Neural progenitor cell (in vitro differentiated cells): ENCODE data around the gene SLAIN1. TPM values are rescaled to one million over a fixed set of nuclear protein-coding genes. Genes with fewer than 3 reads are reported as not detected.

ENCODE experiments used
- DNase-seq: peaks from one replicate; pipeline ENCODE4 v3.0.0-alpha.2; 2016; ENCODE audit warnings: low spot score
- H2AFZ ChIP-seq: fragments of 200-600 bp; sonication (generic); replicated peaks from 2 replicates; pipeline ENCODE4 v1.6.1; 2016; ENCODE audit warnings: antibody characterized with exemption
- H3F3A ChIP-seq: fragments of 200-600 bp; sonication (generic); 2 replicates; pipeline ENCODE4 v1.6.1; 2016; ENCODE audit warnings: antibody characterized with exemption, low read depth
- H3K27ac ChIP-seq: fragments of 200-600 bp; sonication (generic); 2 replicates; pipeline ENCODE4 v1.5.1; 2016; ENCODE audit warnings: mild to moderate bottlenecking
- H3K27me3 ChIP-seq: fragments of 200-600 bp; sonication (generic); 2 replicates; pipeline ENCODE4 v1.6.1; 2016; ENCODE audit warnings: mild to moderate bottlenecking, moderate library complexity
- H3K36me3 ChIP-seq: fragments of 200-600 bp; sonication (generic); 2 replicates; pipeline ENCODE4 v1.5.1; 2016
- H3K4me1 ChIP-seq: fragments of 200-600 bp; sonication (generic); 2 replicates; pipeline ENCODE4 v1.6.1; 2016; ENCODE audit warnings: mixed run types
- H3K4me2 ChIP-seq: fragments of 200-600 bp; sonication (generic); 2 replicates; pipeline ENCODE4 v1.6.1; 2016
- H3K4me3 ChIP-seq: fragments of 200-600 bp; sonication (generic); 2 replicates; pipeline ENCODE4 v1.5.1; 2016
- H3K79me2 ChIP-seq: fragments of 200-600 bp; sonication (generic); 2 replicates; pipeline ENCODE4 v1.6.1; 2016; ENCODE audit warnings: low read depth
- H3K9ac ChIP-seq: fragments of 200-600 bp; sonication (generic); 2 replicates; pipeline ENCODE4 v1.6.1; 2016
- H3K9me3 ChIP-seq: fragments of 200-600 bp; sonication (generic); 2 replicates; pipeline ENCODE4 v1.5.1; 2016; ENCODE audit warnings: low read depth
- H4K20me1 ChIP-seq: fragments of 200-600 bp; sonication (generic); 2 replicates; pipeline ENCODE4 v1.6.1; 2016; ENCODE audit warnings: low read depth
- H3K27ac Mint-ChIP-seq: 3 replicates; pipeline ENCODE4 v1.8.0; 2021; ENCODE audit warnings: mixed read lengths
- H3K27me3 Mint-ChIP-seq: 2 replicates; pipeline ENCODE4 v1.8.0; 2022; ENCODE audit warnings: low read depth, mild to moderate bottlenecking, inconsistent platforms, moderate library complexity, mixed read lengths; ENCODE audit not compliant: insufficient read depth
- H3K36me3 Mint-ChIP-seq: 3 replicates; pipeline ENCODE4 v1.8.0; 2021; ENCODE audit warnings: mixed read lengths
- H3K4me1 Mint-ChIP-seq: 3 replicates; pipeline ENCODE4 v1.8.0; 2021; ENCODE audit warnings: mixed read lengths
- H3K4me3 Mint-ChIP-seq: 3 replicates; pipeline ENCODE4 v1.8.0; 2021; ENCODE audit warnings: mild to moderate bottlenecking, moderate library complexity, mixed read lengths
- H3K9me3 Mint-ChIP-seq: 3 replicates; pipeline ENCODE4 v1.8.0; 2020; ENCODE audit warnings: mixed read lengths
- CTCF ChIP-seq: fragments of 200-600 bp; sonication (generic); IDR thresholded peaks from 2 replicates; pipeline ENCODE4 v1.5.1; 2017; ENCODE audit warnings: antibody characterized with exemption, mild to moderate bottlenecking
- EZH2 ChIP-seq: fragments of 200-600 bp; sonication (generic); IDR thresholded peaks from 2 replicates; pipeline ENCODE4 v1.6.1; 2017; ENCODE audit warnings: antibody characterized with exemption, mild to moderate bottlenecking, moderate library complexity
- EZH2phosphoT487 ChIP-seq: fragments of 200-600 bp; sonication (generic); IDR thresholded peaks from 2 replicates; pipeline ENCODE4 v1.6.1; 2017; ENCODE audit warnings: antibody characterized with exemption
- total RNA-seq: library from RNA; depleted of rRNA; stranded (reverse); fragments of >200 nt; gene quantifications from 2 replicates; pipeline ENCODE4 v1.2.3, GENCODE V29; 2015; ENCODE audit warnings: low replicate concordance

Gene SLAIN1
- total RNA-seq, 1 donor from 2014 or later = 87.2 TPM

GRCh38 chr13:77696879-77697216 is 639 bp upstream of the SLAIN1 start:
- Histone ChIP-seq H3K27me3 (peaks cover 9% of the 10 kb centered on the region), H3F3A (peaks cover 14% of the 10 kb centered on the region), H3K4me2 (peak overlapping the region; percentile 82), H3K4me3 (peak overlapping the region; percentile 83), H3K4me1 (peaks cover 36% of the 10 kb centered on the region), H4K20me1 (peaks cover 32% of the 10 kb centered on the region), H3K9me3 (no peaks in the 10 kb centered on the region), H3K36me3 (peaks cover 3% of the 10 kb centered on the region), H2AFZ (peak overlapping the region; percentile 90), H3K27ac (no peak overlapping the region), H3K79me2 (peaks cover 36% of the 10 kb centered on the region), H3K9ac (no peak overlapping the region)
- Mint-ChIP-seq H3K27ac (peak overlapping the region; percentile 84), H3K9me3 (peaks cover 3% of the 10 kb centered on the region), H3K36me3 (peaks cover 4% of the 10 kb centered on the region), H3K4me1 (peaks cover 53% of the 10 kb centered on the region), H3K27me3 (peaks cover 11% of the 10 kb centered on the region), H3K4me3 (peak overlapping the region; percentile 90)
- TF ChIP-seq CTCF (no peak), EZH2 (no peak)
- no peak for DNase-seq

GRCh38 chr13:77698201-77699058 is 943 bp downstream of the SLAIN1 start:
- H3K4me1 ChIP-seq = peaks cover 36% of the 10 kb centered on the region
- peaks cover 47% of the 10 kb centered on the region for H4K20me1 ChIP-seq
- TF ChIP-seq CTCF (peak; percentile 41), EZH2phosphoT487 (no peak)
- peaks cover 48% of the 10 kb centered on the region for H3K4me1 Mint-ChIP-seq
- peak; percentile 73 for DNase-seq
- H3K36me3 ChIP-seq = peaks cover 3% of the 10 kb centered on the region
- peak overlapping the region; percentile 98 for H3K27ac Mint-ChIP-seq
- H3K4me3 ChIP-seq = peak overlapping the region; percentile 83
- H3K4me3 Mint-ChIP-seq = peak overlapping the region; percentile 100
- peaks cover 10% of the 10 kb centered on the region for H3K27me3 Mint-ChIP-seq
- peaks cover 9% of the 10 kb centered on the region for H3K27me3 ChIP-seq
- peaks cover 12% of the 10 kb centered on the region for H3K36me3 Mint-ChIP-seq
- peaks cover 21% of the 10 kb centered on the region for H3F3A ChIP-seq
- H3K4me2 ChIP-seq = peak overlapping the region; percentile 79
- H3K79me2 ChIP-seq = peaks cover 52% of the 10 kb centered on the region
- peak overlapping the region; percentile 21 for H3K27ac ChIP-seq
- H3K9ac ChIP-seq = peak overlapping the region; percentile 17
- peaks cover 6% of the 10 kb centered on the region for H3K9me3 Mint-ChIP-seq
- no peak overlapping the region for H2AFZ ChIP-seq
- H3K9me3 ChIP-seq = no peaks in the 10 kb centered on the region

GRCh38 chr13:77699059-77699680 is 1.7 kb downstream of the SLAIN1 start:
- peak overlapping the region; percentile 17 for H3K9ac ChIP-seq
- H3K27me3 ChIP-seq = peaks cover 9% of the 10 kb centered on the region
- H3K9me3 Mint-ChIP-seq = peaks cover 6% of the 10 kb centered on the region
- no peaks in the 10 kb centered on the region for H3K9me3 ChIP-seq
- H3K4me3 ChIP-seq = peak overlapping the region; percentile 83
- H3K27ac Mint-ChIP-seq = peak overlapping the region; percentile 98
- H3K27ac ChIP-seq = no peak overlapping the region
- TF ChIP-seq EZH2 = no peak
- no peak for TF ChIP-seq EZH2phosphoT487
- TF ChIP-seq CTCF = no peak
- peaks cover 24% of the 10 kb centered on the region for H3F3A ChIP-seq
- peak overlapping the region; percentile 100 for H3K4me3 Mint-ChIP-seq
- H3K27me3 Mint-ChIP-seq = peaks cover 7% of the 10 kb centered on the region
- H3K4me2 ChIP-seq = peak overlapping the region; percentile 79
- no peak overlapping the region for H2AFZ ChIP-seq
- no peak for DNase-seq
- peaks cover 43% of the 10 kb centered on the region for H3K4me1 Mint-ChIP-seq
- peaks cover 3% of the 10 kb centered on the region for H3K36me3 ChIP-seq
- H3K79me2 ChIP-seq = peaks cover 54% of the 10 kb centered on the region
- H3K36me3 Mint-ChIP-seq = peaks cover 15% of the 10 kb centered on the region
- H4K20me1 ChIP-seq = peaks cover 47% of the 10 kb centered on the region
- H3K4me1 ChIP-seq = peaks cover 36% of the 10 kb centered on the region
